Upper lobe of left lung (tissue), 4 donors: ENCODE data around the gene ANXA2.
A peak's percentile ranks its signal among the peaks of the same experiment; 100 is the strongest.

ENCODE experiments used
- POLR2A ChIP-seq, 4 donors: fragments of 450-650 bp; IDR thresholded peaks; one replicate each; pipeline ENCODE4 v1.5.1; 2016 to 2017; ENCODE audit warnings: antibody characterized with exemption in 4 of 4, mild to moderate bottlenecking in 2 of 4
- TF ChIP-seq, protein P1 (sequence below), 6 experiments: fragments of 450-650 bp in 4 of 6; fragments of 200-600 bp in 2 of 6; sonication (generic) in 2 of 6; IDR thresholded peaks; one replicate each; pipeline ENCODE4 v1.5.1; 2016 to 2019; ENCODE audit warnings: antibody characterized with exemption in 6 of 6

DNA sequence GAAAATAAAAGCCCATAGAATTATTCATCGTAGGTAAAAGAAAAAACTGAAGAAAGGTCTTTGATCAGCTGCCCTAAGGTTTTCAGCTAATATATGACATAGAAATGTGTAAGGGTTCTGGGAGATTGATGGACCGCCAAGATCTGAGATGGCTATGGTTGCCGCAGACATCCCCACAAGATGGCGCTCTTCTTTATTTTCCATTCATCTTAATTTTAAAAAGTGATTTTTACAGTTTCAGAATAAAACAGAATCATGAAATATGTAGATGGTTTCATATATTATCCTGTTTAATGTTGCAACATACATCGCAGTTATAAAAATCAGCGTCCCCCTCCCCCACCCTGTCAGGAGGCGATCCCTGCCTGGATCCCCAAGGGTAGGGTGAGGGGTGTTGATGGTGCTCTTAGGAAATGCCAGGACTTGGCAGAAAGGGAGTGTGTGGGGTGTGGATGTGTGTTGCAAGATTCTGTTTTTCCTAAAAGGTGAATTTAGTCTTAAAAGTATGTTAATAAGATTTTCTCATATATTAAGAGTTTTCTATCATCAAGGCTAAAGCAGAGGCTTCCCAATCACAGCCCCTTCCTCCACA, 68.8 kb downstream of the ANXA2 start:
- TF ChIP-seq, protein P1, sequence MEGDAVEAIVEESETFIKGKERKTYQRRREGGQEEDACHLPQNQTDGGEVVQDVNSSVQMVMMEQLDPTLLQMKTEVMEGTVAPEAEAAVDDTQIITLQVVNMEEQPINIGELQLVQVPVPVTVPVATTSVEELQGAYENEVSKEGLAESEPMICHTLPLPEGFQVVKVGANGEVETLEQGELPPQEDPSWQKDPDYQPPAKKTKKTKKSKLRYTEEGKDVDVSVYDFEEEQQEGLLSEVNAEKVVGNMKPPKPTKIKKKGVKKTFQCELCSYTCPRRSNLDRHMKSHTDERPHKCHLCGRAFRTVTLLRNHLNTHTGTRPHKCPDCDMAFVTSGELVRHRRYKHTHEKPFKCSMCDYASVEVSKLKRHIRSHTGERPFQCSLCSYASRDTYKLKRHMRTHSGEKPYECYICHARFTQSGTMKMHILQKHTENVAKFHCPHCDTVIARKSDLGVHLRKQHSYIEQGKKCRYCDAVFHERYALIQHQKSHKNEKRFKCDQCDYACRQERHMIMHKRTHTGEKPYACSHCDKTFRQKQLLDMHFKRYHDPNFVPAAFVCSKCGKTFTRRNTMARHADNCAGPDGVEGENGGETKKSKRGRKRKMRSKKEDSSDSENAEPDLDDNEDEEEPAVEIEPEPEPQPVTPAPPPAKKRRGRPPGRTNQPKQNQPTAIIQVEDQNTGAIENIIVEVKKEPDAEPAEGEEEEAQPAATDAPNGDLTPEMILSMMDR (IDR thresholded peaks at IDR 0.05), result peak in 5 of 6 experiments; percentile 22 to 48 (median 37)
- no peak for TF ChIP-seq POLR2A (IDR thresholded peaks at IDR 0.05)
